OCI-LY7 (cell line): ENCODE results near the gene MRC1.

Experiments used
- CTCF ChIP-seq: fragments of 200-600 bp; sonication (generic); conservative IDR thresholded peaks from 2 replicates; pipeline ENCODE4 v1.5.1; 2014; ENCODE audit warnings: mild to moderate bottlenecking, antibody characterized with exemption, low read length, moderate library complexity, mixed read lengths
- EZH2phosphoT487 ChIP-seq: fragments of 200-600 bp; sonication (generic); IDR thresholded peaks from 2 replicates; pipeline ENCODE4 v1.6.1; 2018; ENCODE audit warnings: low read depth, borderline replicate concordance, mild to moderate bottlenecking, mixed run types, antibody characterized with exemption, low read length, moderate library complexity, mixed read lengths

GRCh38 chr10:17921378-17921777 lies 112.2 kb downstream of the MRC1 start:
- TF ChIP-seq CTCF, result no peak
- no peak for TF ChIP-seq EZH2phosphoT487
